Mucosa of stomach (tissue), 1 donor: ENCODE results near the gene BCKDK.
A peak's percentile ranks its signal among the peaks of the same experiment; 100 is the strongest.
"Not testable (repeated sequence)": the region's sequence is repeated elsewhere in the genome, so short reads cannot be mapped to it uniquely, and the experiment has no call there.

Source experiments
- H3K27me3 ChIP-seq: one replicate; pipeline ENCODE4 v1.7.0; 2013; ENCODE audit warnings: mild to moderate bottlenecking, low read length; ENCODE audit not compliant: control insufficient read depth, insufficient read depth
- H3K36me3 ChIP-seq: one replicate; pipeline ENCODE4 v1.7.0; 2013; ENCODE audit warnings: low read length; ENCODE audit not compliant: control insufficient read depth, insufficient read depth
- H3K4me1 ChIP-seq: one replicate; pipeline ENCODE4 v1.7.0; 2013; ENCODE audit warnings: mild to moderate bottlenecking, low read length; ENCODE audit not compliant: control insufficient read depth, insufficient read depth
- H3K4me3 ChIP-seq: one replicate; pipeline ENCODE4 v1.7.0; 2013; ENCODE audit warnings: low read length
- H3K9ac ChIP-seq: one replicate; pipeline ENCODE4 v1.7.0; 2013; ENCODE audit warnings: mild to moderate bottlenecking, low read length, moderate library complexity
- H3K9me3 ChIP-seq: one replicate; pipeline ENCODE4 v1.7.0; 2013; ENCODE audit warnings: mild to moderate bottlenecking, low read length, moderate library complexity; ENCODE audit not compliant: control insufficient read depth
- donor health status: Pancreatic carcinoma.

BCKDK gene

GRCh38 chr16:31089199-31089598, 19.0 kb upstream of the BCKDK start:
- Histone ChIP-seq H3K9ac (no peak overlapping the region), H3K4me3 (no peak overlapping the region), H3K36me3 (no peaks in the 10 kb centered on the region), H3K27me3 (no peaks in the 10 kb centered on the region), H3K9me3 (no peaks in the 10 kb centered on the region), H3K4me1 (peaks cover 16% of the 10 kb centered on the region)

DNA sequence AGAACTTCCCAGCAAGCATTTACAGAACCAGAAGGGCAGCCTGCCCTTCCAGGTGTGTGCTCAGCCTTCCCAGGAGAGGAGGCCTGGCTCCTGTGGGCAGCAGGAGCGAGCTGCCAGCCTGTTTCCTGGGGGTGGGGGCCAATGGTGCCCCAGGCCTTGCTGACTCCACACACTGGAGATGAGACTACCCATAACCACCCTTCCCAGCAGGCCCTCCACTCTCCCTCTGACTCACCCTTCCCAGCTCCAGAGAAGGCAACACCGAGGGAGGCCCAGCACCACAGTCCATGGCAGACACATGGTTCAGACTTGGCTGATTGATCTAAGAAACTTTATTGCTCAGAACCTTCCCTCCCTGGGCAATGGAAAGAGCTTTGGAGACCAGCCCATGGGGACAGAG, 17.6 kb upstream of the BCKDK start:
- Histone ChIP-seq H3K9me3 (no peaks in the 10 kb centered on the region), H3K9ac (no peak overlapping the region), H3K4me3 (no peak overlapping the region), H3K4me1 (peaks cover 22% of the 10 kb centered on the region), H3K27me3 (no peaks in the 10 kb centered on the region), H3K36me3 (no peaks in the 10 kb centered on the region)

- Histone ChIP-seq H3K9me3 (no peaks in the 10 kb centered on the region), H3K27me3 (no peaks in the 10 kb centered on the region), H3K9ac (no peak overlapping the region), H3K4me3 (no peak overlapping the region), H3K4me1 (peaks cover 24% of the 10 kb centered on the region), H3K36me3 (no peaks in the 10 kb centered on the region)
These were observed 15.9 kb upstream of the BCKDK start for GRCh38 chr16:31092330-31092729.

GRCh38 chr16:31093132-31093703, 15.0 kb upstream of the BCKDK start:
- Histone ChIP-seq H3K9me3 (no peaks in the 10 kb centered on the region), H3K9ac (peak overlapping the region; percentile 34), H3K4me1 (peaks cover 19% of the 10 kb centered on the region), H3K4me3 (no peak overlapping the region), H3K36me3 (no peaks in the 10 kb centered on the region), H3K27me3 (no peaks in the 10 kb centered on the region)

DNA sequence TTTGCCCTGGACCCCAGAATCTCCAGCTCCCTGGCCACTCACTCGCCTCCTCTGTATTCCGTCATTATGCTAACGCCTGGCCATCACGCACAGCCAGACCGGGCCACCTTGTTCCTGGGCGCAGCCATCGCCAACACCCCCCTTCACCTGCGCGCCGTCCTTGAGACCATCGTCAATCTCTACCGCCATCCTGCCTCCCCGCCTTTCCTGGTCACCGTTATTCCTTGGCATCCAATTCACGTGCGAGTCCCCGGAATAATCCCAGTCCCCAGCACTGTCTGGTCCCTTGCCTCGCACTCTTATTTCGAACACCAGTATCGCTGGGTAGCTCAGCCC, 14.1 kb upstream of the BCKDK start:
- no peaks in the 10 kb centered on the region for H3K27me3 ChIP-seq
- no peaks in the 10 kb centered on the region for H3K9me3 ChIP-seq
- H3K4me1 ChIP-seq: peaks cover 13% of the 10 kb centered on the region
- peak overlapping the region; percentile 12 for H3K4me3 ChIP-seq
- H3K9ac ChIP-seq: peak overlapping the region; percentile 42
- no peaks in the 10 kb centered on the region for H3K36me3 ChIP-seq

- H3K9ac ChIP-seq: peak within 1 kb of the TSS; percentile 42
- peaks cover 13% of the 10 kb centered on the region for H3K4me1 ChIP-seq
- H3K9me3 ChIP-seq: no peaks in the 10 kb centered on the region
- H3K36me3 ChIP-seq: no peaks in the 10 kb centered on the region
- no peaks in the 10 kb centered on the region for H3K27me3 ChIP-seq
- peak within 1 kb of the TSS; percentile 12 for H3K4me3 ChIP-seq
These were observed 13.6 kb upstream of the BCKDK start, which contains the start of gene VKORC1 for GRCh38 chr16:31094424-31095120. TSS of gene VKORC1 (minus strand) at chr16:31094797. CDS start at chr16:31094729, 68 bp downstream.

DNA sequence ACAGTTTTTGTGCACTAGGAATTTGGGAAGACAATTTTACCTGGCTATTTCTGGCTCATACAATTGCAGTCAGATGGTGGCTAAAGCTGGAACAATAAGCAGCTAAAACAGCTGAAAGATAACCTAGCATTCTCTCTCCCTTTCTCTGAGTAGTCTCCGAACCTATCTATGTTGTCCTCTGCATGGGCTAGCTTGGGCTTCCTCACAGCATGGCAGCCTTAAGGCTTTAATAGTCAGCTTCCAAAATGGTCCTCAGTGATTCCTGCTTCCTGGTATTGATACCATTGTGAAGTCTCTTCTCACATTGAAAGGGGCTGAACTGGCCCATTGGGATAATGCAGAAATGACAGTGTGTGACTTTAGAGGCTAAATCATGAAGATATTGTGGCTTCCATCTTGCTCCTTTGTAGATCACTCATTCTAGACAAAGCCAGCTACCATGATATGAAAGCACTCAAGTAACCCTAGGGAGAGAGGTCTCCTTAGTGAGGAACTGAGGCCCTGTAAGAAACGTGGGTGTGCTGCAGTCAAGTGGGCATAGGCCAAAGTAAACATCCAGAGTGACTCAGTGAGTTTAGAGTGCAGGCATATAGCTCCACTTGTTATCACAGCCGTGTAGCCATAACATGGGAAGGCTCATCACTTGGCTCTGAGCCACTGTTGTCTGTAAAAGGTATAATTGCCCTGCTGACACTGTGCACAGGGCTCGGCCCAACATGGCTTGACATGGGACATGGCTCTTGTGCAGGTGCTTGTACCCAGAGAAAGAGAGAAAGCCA, 8.1 kb upstream of the BCKDK start:
- no peak overlapping the region for H3K9ac ChIP-seq
- no peaks in the 10 kb centered on the region for H3K9me3 ChIP-seq

GRCh38 chr16:31100876-31101641, 7.1 kb upstream of the BCKDK start:
- not testable (repeated sequence) for H3K36me3 ChIP-seq, H3K9me3 ChIP-seq, H3K27me3 ChIP-seq, H3K9ac ChIP-seq, H3K4me3 ChIP-seq, H3K4me1 ChIP-seq

More for the DNA sequence above, 8.1 kb upstream of the BCKDK start:
- Histone ChIP-seq H3K36me3 (no peaks in the 10 kb centered on the region), H3K27me3 (no peaks in the 10 kb centered on the region), H3K4me1 (peaks cover 7% of the 10 kb centered on the region), H3K4me3 (no peak overlapping the region)

- H3K27me3 ChIP-seq: no peaks in the 10 kb centered on the region
- no peak overlapping the region for H3K9ac ChIP-seq
- no peaks in the 10 kb centered on the region for H3K9me3 ChIP-seq
- peaks cover 7% of the 10 kb centered on the region for H3K4me1 ChIP-seq
- no peak overlapping the region for H3K4me3 ChIP-seq
- H3K36me3 ChIP-seq: no peaks in the 10 kb centered on the region
These were observed 2.4 kb upstream of the BCKDK start for GRCh38 chr16:31105677-31106213.

DNA sequence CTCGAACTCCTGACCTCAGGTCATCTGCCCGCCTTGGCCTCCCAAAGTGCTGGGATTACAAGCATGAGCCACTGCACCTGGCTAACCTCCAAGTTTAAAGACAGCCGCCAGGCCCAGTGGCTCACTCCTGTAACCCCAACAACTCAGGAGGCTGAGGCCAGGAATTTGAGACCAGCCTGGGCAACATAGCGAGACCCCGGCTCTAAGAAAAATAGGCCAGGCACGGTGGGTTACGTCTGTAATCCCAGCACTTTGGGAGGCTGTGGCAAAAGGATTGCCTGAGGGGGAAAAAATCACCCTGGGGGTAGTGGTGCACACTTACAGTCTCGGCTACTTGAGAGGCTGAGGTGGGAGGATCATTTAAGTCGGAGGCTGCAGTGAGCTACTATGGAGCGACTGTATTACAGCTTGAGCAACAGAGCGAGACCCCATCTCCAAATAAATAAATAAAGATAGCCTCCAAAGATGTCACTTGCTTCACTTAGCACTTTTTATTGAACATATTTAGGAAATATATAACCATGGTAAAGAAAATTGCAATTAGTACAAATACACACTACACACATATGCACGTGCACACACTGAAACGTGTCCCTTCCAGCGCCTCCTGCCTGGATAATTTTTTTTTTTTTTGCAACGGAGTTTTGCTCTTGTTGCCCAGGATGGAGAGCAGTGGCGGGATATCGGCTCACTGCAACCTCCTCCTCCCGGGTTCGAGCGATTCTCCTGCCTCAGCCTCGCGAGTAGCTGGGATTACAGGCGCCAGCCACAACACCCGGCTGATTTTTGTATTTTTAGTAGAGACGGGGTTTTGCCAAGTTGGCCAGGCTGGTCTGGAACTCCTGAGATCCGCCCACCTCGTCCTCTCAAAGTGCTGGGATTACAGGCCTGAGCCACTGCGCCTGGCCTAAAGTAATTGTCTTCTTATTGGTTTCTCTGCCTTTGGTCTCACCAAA, 1.4 kb upstream of the BCKDK start:
- H3K9ac ChIP-seq: no peak overlapping the region
- H3K4me3 ChIP-seq: no peak overlapping the region
- no peaks in the 10 kb centered on the region for H3K27me3 ChIP-seq
- H3K9me3 ChIP-seq: no peaks in the 10 kb centered on the region
- H3K4me1 ChIP-seq: peaks cover 7% of the 10 kb centered on the region
- peaks cover 8% of the 10 kb centered on the region for H3K36me3 ChIP-seq

DNA sequence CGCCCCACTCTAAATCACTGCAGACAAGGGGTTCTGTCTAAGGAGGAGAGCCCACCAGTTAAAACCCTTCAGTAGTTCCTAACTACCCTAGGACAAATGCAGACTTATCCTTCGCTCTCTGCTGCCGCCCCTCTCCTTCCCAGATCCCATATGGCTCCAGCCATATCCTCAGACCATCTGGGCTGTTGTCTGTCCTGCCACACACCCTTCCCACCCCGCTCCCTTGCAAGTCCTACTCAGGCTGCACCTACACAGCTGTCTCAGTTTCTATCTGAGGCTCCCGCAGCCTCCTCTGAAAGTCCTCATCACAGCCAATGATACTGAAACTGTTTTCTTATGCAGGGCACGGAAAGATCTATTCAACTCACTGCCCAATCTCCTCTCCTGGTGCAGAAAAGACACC, 720 bp upstream of the BCKDK start:
- no peaks in the 10 kb centered on the region for H3K9me3 ChIP-seq
- H3K4me1 ChIP-seq: peaks cover 7% of the 10 kb centered on the region
- no peak overlapping the region for H3K4me3 ChIP-seq
- H3K36me3 ChIP-seq: peaks cover 8% of the 10 kb centered on the region
- H3K27me3 ChIP-seq: no peaks in the 10 kb centered on the region
- H3K9ac ChIP-seq: no peak overlapping the region
